HCT116 (cell line): ENCODE results near the gene MATN3.

Experiments
- EZH2 ChIP-seq: fragments of 200-600 bp; sonication (generic); IDR thresholded peaks from 2 replicates; pipeline ENCODE4 v1.6.1; 2017; ENCODE audit warnings: antibody characterized with exemption, mixed run types
- EZH2phosphoT487 ChIP-seq: fragments of 200-600 bp; IDR thresholded peaks from 2 replicates; pipeline ENCODE4 v1.6.1; 2018; ENCODE audit warnings: antibody characterized with exemption, borderline replicate concordance
- FOSL1 ChIP-seq: IDR thresholded peaks from 2 replicates; pipeline ENCODE4 v1.6.1; 2012; ENCODE audit warnings: low read depth
- POLR2A ChIP-seq: IDR thresholded peaks from 2 replicates; pipeline ENCODE4 v1.7.0; 2011; ENCODE audit warnings: borderline replicate concordance; ENCODE audit not compliant: insufficient read depth, insufficient read length; ENCODE audit errors: extremely low read depth
- POLR2AphosphoS5 ChIP-seq: IDR thresholded peaks from 2 replicates; pipeline ENCODE4 v1.6.1; 2011; ENCODE audit warnings: mild to moderate bottlenecking, low read depth, low read length, moderate library complexity
- RAD21 ChIP-seq: IDR thresholded peaks from 2 replicates; pipeline ENCODE4 v1.6.1; 2012; ENCODE audit warnings: low read depth, mild to moderate bottlenecking
- SIN3A ChIP-seq: IDR thresholded peaks from 2 replicates; pipeline ENCODE4 v1.6.1; 2012; ENCODE audit warnings: low read depth
- TCF7L2 ChIP-seq: IDR thresholded peaks from 2 replicates; pipeline ENCODE4 v1.7.0; 2011; ENCODE audit warnings: borderline replicate concordance, inconsistent platforms; ENCODE audit not compliant: insufficient read depth, insufficient read length; ENCODE audit errors: extremely low read depth
- YY1 ChIP-seq: IDR thresholded peaks from 2 replicates; pipeline ENCODE4 v1.6.1; 2011; ENCODE audit warnings: low read length, low read depth, moderate library complexity, mild to moderate bottlenecking; ENCODE audit not compliant: insufficient replicate concordance; ENCODE audit errors: extremely low read depth
- TF ChIP-seq, protein P1 (sequence below): IDR thresholded peaks from 2 replicates; pipeline ENCODE4 v1.6.1; 2012
- TF ChIP-seq, protein P2 (sequence below), 3 experiments: fragments of 200-600 bp in 1 of 3; sonication (generic) in 1 of 3; IDR thresholded peaks in 2 of 3; conservative IDR thresholded peaks in 1 of 3; 2 replicates each; pipeline ENCODE4 v1.5.1; 2012 to 2017; ENCODE audit warnings: low read depth in 2 of 3, low read length in 2 of 3, antibody characterized with exemption in 1 of 3, borderline replicate concordance in 1 of 3, control low read depth in 1 of 3, mild to moderate bottlenecking in 1 of 3, mixed read lengths in 1 of 3, mixed run types in 1 of 3, moderate library complexity in 1 of 3; ENCODE audit not compliant: insufficient read depth in 1 of 3
- TF ChIP-seq, protein P3 (sequence below): IDR thresholded peaks from 2 replicates; pipeline ENCODE4 v1.6.1; 2012
- TF ChIP-seq, protein P4 (sequence below): IDR thresholded peaks from 2 replicates; pipeline ENCODE4 v1.6.1; 2012; ENCODE audit warnings: low read depth
- TF ChIP-seq, protein P5 (sequence below): IDR thresholded peaks from 2 replicates; pipeline ENCODE4 v1.6.1; 2011; ENCODE audit warnings: mild to moderate bottlenecking, low read length, moderate library complexity; ENCODE audit not compliant: insufficient replicate concordance; ENCODE audit errors: extremely low read depth

DNA sequence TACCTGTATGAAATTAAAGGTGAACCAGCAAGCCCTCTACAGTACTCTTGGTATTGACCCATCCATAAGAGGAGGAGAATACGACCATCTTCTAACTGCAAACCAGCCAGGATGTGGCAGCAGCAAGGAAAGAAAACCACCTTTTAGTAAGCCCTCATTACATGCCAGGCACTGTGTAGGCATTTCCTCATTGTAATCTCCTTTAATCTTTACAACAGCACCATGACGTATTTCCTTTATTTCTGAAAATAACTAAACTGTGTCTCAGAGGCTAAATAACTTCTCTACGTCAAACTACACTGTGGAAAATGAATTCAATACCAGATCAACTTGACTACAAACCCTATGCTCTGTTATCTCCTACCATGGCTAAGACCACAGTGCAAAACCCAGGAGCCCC is 40.8 kb downstream of the MATN3 start:
- TF ChIP-seq POLR2A (no peak), EZH2 (no peak), SIN3A (no peak), POLR2AphosphoS5 (no peak), EZH2phosphoT487 (no peak), YY1 (no peak), TCF7L2 (no peak), FOSL1 (no peak), RAD21 (no peak)
- TF ChIP-seq, protein P1, sequence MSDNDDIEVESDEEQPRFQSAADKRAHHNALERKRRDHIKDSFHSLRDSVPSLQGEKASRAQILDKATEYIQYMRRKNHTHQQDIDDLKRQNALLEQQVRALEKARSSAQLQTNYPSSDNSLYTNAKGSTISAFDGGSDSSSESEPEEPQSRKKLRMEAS = no peak
- TF ChIP-seq, protein P2, sequence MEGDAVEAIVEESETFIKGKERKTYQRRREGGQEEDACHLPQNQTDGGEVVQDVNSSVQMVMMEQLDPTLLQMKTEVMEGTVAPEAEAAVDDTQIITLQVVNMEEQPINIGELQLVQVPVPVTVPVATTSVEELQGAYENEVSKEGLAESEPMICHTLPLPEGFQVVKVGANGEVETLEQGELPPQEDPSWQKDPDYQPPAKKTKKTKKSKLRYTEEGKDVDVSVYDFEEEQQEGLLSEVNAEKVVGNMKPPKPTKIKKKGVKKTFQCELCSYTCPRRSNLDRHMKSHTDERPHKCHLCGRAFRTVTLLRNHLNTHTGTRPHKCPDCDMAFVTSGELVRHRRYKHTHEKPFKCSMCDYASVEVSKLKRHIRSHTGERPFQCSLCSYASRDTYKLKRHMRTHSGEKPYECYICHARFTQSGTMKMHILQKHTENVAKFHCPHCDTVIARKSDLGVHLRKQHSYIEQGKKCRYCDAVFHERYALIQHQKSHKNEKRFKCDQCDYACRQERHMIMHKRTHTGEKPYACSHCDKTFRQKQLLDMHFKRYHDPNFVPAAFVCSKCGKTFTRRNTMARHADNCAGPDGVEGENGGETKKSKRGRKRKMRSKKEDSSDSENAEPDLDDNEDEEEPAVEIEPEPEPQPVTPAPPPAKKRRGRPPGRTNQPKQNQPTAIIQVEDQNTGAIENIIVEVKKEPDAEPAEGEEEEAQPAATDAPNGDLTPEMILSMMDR (IDR thresholded peaks at IDR 0.05 in 2 of 3, conservative IDR thresholded peaks at IDR 0.05 in 1 of 3; ENCODE audit: borderline replicate concordance in 1 of 3, insufficient read depth in 1 of 3, low read depth in 2 of 3, low read length in 2 of 3) = no peak
- TF ChIP-seq, protein P3, sequence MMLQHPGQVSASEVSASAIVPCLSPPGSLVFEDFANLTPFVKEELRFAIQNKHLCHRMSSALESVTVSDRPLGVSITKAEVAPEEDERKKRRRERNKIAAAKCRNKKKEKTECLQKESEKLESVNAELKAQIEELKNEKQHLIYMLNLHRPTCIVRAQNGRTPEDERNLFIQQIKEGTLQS = no peak
- TF ChIP-seq, protein P4, sequence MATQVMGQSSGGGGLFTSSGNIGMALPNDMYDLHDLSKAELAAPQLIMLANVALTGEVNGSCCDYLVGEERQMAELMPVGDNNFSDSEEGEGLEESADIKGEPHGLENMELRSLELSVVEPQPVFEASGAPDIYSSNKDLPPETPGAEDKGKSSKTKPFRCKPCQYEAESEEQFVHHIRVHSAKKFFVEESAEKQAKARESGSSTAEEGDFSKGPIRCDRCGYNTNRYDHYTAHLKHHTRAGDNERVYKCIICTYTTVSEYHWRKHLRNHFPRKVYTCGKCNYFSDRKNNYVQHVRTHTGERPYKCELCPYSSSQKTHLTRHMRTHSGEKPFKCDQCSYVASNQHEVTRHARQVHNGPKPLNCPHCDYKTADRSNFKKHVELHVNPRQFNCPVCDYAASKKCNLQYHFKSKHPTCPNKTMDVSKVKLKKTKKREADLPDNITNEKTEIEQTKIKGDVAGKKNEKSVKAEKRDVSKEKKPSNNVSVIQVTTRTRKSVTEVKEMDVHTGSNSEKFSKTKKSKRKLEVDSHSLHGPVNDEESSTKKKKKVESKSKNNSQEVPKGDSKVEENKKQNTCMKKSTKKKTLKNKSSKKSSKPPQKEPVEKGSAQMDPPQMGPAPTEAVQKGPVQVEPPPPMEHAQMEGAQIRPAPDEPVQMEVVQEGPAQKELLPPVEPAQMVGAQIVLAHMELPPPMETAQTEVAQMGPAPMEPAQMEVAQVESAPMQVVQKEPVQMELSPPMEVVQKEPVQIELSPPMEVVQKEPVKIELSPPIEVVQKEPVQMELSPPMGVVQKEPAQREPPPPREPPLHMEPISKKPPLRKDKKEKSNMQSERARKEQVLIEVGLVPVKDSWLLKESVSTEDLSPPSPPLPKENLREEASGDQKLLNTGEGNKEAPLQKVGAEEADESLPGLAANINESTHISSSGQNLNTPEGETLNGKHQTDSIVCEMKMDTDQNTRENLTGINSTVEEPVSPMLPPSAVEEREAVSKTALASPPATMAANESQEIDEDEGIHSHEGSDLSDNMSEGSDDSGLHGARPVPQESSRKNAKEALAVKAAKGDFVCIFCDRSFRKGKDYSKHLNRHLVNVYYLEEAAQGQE = no peak
- TF ChIP-seq, protein P5, sequence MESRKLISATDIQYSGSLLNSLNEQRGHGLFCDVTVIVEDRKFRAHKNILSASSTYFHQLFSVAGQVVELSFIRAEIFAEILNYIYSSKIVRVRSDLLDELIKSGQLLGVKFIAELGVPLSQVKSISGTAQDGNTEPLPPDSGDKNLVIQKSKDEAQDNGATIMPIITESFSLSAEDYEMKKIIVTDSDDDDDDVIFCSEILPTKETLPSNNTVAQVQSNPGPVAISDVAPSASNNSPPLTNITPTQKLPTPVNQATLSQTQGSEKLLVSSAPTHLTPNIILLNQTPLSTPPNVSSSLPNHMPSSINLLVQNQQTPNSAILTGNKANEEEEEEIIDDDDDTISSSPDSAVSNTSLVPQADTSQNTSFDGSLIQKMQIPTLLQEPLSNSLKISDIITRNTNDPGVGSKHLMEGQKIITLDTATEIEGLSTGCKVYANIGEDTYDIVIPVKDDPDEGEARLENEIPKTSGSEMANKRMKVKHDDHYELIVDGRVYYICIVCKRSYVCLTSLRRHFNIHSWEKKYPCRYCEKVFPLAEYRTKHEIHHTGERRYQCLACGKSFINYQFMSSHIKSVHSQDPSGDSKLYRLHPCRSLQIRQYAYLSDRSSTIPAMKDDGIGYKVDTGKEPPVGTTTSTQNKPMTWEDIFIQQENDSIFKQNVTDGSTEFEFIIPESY = no peak
